ENCODE data around the gene ERC2. TPM values are rescaled to one million over a fixed set of nuclear protein-coding genes. Genes with fewer than 3 reads are reported as not detected.
A peak's percentile ranks its signal among the peaks of the same experiment; 100 is the strongest.
"Not testable (repeated sequence)": the region's sequence is repeated elsewhere in the genome, so short reads cannot be mapped to it uniquely, and the experiment has no call there.

ERC2 gene
- polyA plus RNA-seq, 3 donors, result 2.6 to 4.0 (median 3.7) TPM

DNA sequence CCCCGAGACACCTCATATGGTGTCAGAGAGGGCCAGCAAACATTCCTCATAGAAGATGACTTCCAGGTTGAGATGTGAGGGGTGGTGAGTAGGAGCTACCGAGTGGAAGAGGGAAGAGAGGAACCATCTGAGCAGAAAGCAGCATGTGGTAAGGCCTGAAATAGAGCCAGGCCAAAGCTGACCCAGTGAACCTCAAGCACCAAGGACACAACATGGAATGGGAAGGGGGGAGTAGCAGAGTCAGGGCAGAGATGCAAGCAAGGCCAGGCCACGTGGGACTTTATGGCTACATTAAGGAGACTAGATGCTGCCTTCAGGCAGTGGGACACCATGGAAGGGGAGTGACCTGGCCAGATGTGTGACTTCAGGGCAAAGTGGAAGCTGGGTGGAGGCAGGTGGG lies 942.8 kb downstream of the ERC2 start:
- no peak for DNase-seq

DNA sequence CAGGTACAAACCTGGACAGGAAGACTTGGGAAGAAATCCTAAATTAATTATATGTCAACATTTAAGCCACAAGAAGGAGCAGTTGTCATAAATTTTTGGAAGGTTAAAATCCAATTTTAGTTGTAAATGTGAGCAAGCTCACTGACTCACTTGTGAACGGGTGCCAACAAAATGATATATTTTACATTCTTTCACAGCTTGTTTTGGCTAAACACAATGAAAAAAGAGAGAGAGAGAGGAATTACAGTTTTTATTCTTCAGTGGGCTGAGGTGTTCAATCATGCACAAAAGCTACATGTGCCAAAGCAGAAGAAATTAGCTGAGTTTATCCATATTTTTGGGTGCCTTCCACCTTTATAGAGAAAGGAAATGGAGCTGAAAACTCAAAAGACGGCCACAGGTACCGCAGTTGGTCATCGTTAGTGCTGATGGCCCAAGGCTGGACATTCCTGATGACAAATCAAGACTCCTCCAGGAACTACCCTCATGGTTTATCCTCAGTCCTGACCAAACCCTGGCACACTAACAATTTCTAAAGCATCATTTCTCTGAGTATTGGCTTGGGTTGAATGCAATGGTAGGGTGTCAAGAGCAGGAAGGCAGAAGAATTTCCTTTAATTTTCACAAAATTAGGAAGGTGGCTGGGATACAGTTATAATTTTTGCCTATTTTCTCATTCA lies 943.6 kb downstream of the ERC2 start:
- peak; percentile 58 for DNase-seq

DNA sequence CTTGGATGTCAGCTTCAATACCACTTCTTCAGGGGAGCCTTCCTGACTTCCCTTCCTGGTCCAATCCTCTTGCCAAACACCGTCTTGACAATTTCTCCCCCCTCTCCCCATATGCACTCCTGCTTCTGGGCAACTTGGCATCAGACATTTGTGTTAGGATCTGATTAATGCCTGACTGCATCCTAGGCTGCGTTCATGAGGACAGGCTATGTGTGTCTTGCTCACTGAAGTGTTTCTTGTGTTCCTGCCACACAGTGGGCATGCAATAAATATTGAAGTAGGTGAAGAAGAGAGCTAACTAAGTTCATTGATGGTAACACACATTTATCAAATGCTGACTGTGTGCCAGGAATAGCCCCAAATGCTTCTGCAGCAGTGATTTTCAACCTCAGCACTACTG lies 944.8 kb downstream of the ERC2 start:
- no peak for DNase-seq

DNA sequence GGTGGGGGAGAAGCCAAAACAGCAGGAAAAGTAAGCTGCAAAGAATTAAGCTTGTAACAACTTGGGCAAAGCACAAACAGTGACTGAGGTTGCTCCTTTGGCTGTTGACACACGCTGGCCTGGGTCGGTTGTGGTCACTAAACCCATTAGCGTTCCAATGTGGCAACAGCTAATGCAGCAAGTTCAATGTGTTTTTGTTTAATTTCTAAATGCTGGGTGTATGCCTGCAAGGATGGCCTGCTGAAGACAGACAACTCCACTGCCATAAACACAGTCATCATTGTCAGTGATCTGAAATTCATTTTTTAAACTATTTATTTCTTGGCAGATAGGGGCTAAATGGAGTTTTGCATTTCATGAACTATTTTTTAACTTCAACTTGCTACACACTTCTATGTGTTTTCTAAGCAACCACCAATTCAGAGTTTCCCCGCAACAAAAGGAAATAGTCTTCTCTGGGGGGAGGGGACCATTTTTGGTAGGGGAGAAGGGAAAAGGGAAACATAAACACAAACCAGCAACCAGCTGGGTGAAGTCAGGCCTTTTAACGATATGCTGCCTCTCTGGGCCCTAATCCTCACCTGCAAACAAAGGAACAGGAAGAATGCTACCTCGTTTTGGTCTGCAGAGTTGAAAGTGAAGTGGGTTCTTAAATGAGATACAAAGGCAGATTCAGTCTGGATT lies 946.4 kb downstream of the ERC2 start:
- DNase-seq, result no peak

DNA sequence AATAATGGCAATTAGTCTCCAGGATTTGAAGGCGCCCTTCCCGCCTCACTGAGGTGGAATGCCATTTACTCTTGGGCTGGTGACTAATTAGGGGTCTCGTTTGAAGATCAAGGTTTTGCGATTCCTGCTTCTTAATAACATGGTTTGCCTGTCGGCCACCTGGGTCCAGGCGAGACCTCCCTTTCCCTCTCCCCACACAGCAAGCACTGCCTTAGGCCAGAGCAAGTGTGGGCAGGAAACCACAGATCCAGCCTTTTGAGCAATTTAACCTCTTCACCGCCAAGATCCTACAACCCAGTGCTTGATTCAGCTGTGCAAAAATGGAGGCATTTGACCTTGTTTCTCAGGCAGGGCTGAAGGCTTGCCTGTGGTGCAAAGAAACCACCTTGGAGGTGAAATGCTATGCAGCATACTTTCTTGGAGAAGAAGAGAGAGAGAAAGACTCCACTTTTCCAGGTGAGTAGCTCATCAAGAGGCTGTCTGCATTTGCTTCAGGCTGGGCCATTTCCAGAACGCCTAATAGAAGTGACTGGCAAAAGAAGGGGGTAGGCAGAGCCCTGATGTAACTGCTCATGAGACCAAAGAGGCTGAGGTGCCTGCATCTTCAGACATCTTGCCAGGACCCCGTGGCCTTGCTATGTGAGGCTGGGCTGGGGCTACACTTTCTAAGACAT lies 947.1 kb downstream of the ERC2 start:
- DNase-seq, result no peak

DNA sequence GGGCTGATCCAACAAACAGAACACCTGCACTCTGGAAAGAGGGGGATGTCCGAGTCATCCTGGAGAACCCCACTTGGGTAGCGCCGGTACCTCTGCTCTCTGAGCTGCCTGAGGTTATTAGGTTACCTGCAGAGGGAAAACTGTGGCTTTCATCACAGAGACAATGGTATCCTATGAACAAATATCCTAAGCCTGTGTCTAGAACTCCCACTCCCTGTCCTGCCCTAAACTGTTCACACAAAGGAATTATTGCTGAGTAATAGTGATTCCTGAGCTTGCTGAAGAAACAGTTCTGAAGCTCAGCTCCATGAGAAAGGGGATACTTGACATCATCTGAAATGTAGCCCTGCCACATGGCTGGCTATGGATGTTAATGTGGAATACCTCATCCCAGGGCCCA lies 949.2 kb downstream of the ERC2 start:
- no peak for DNase-seq

DNA sequence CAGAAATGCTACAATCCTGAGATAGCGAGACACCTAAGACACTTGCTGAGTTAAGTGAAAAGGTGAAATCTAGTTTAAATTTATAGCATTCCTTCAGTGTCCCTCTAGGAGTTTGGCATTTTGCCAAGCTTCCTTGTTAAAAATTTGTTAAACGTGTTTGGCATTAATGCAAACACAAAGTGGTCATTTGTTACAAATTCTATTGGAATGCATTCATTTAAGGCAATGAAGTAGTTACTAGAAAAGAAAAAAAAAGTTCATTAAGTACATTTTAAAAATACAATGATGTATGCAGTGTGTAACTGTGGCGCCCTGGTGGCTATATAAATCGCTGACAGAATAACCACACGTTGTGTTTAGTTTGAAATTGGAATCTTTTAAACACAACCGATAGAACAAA lies 949.8 kb downstream of the ERC2 start:
- DNase-seq, result no peak

DNA sequence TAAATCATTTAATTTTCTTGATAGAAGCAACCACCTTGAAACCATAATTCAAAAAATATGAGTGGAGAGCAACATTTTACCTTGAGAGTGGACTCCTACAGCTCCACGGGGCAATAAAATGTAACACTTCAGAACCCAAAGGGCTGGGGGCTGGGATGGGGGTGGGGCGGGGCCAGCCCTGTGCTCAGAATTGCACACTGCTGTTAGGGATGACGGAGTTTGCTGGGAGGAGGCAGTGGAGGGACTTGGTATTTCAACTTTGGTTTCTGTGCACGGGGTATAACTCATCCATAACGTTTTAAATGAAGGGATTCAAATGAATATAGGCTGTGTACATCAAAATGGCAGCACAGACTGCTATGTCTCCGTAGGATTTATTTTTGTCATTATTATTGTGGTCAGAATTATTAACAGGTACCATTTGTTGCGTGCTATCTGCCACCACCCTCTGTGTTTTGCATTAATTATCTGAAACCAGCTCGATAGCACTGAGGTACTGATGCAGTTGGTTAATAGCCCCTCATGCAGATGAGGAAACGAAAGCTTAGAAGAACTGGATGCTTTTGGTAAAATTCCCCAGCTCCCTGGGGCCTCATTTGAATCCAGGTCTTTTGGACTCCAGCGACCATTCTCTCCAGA lies 951.8 kb downstream of the ERC2 start:
- DNase-seq, result no peak

DNA sequence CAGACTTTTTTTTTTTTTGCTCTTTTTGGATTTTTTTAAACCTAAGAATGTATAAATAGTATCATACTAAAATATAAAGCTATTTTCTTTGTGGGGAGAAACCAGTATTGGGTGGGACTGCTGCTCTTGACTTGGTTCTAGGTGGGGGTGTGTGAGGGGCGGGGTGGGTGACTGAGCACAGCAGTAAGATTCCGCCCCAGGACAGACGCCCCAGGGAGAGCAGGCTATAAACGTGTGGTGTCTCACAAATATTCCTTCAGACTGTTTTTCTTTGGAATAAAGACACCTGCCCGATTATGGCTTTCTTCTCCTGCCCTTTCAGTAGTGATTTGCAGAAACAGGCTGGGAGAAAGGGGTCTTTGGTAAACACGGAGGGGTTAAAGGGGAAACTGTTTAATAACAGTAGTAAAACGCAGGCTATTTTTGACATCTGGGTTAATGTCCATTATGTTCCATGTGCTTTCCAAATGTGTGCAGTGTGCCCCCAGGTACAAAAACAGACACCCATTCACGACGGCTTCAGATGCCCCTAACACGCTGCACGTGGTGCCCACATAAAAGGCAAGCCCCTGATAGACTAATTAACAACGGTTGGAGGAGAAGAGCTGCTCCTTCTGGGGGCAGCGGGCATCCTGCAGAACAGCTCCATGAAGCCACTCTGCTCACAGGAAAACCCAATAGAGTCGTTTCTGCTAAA lies 952.6 kb downstream of the ERC2 start:
- no peak for DNase-seq

DNA sequence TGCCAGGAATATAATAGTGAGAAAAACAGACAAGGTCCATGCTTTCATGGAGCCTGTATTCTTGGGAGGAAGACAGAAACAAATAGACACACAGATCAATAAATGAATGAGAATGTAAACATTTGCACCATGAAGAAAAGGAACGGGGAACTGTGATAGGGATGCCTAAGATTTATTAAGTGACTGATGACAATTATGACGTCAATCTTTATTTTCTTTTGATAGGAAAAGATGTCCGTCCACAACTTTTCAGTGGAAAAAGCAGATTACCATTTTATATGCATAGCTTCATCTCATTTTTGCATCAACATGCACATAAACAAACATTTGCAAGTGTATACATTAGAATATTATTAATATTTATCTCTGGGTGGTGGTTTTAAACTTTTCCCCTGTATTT lies 953.3 kb downstream of the ERC2 start:
- no peak for DNase-seq

DNA sequence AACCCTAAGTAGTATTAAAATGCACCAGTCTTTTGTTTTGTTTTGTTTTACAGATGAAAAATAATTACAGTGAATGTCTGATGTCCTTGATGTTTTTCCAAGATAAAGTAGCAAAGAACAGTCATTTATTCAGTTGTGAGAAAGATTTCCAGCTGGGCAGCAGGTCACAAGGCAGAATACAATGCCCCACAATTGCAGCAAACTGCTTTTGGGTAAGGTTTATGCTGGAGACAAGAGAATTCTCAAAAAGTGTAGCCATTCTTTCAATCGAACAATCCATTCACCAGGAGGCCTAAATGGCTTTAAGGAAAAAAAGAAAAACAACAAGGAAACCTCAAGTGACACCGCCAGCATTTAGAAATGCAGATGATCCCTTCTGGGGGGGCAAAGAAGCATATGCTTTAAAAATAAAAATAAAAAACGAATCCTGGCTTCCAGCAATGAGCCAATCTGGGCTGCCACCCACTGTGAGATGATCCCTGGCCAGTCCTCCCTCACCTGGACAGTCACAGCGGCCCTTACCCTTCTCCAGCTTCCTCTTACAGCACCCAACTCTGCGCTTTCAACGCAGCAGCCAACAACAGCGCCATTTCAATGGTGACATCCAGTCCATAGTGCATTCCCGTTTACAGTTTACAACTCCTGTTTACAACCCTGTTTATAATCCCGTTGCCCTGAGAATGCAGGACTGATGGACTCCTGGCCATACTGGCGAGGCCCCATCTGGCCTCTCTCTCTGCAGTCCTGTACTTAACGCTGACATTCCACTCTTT lies 955.5 kb downstream of the ERC2 start:
- no peak for DNase-seq

DNA sequence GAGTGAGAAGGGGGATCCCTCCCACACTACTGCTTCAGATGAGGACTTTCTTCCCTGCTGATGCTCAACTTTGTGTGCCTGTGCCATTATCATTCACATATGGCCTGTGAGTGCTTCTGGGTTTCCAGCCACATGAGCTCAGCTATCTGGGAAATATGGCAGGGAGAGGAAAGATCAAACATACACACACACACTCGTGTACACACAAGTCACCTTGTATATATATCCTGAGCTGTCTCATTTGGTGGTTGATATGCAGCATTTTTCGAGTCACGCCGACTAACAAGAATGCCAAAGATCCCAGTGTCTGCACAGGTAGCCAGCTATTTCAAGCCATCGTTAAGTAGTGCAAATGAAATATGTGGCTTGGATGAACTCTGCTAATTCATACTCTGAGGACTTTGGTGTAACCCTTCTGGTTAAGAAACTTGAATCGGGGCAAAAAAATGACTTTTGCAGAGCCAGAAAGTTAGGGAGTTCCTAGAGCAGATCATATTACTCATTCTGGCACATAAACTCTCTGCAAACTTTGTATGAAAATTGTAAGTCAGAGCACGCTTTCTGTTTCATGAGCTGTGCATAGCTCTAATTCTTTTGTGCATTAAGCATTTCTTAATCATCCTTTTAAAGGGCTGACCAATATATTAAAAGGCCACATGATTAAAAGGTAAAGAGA lies 956.2 kb downstream of the ERC2 start:
- no peak for DNase-seq

DNA sequence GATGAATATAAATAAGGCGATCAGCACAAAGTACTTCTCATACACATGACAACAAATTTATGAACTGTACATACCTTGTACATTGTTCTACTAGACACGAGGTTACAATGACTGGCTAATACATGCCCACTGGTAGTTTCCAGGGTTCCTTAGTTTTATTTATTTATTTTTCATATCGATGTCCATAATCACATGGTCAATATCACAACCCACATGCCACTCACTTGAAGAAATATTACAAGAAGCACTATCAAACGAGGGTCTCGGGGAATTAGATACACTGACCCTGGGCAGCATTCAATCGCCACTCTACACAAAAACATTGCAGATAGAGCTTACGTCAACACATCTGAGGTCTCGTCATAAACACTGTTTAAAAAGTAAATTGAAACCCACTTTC lies 959.9 kb downstream of the ERC2 start:
- no peak for DNase-seq

DNA sequence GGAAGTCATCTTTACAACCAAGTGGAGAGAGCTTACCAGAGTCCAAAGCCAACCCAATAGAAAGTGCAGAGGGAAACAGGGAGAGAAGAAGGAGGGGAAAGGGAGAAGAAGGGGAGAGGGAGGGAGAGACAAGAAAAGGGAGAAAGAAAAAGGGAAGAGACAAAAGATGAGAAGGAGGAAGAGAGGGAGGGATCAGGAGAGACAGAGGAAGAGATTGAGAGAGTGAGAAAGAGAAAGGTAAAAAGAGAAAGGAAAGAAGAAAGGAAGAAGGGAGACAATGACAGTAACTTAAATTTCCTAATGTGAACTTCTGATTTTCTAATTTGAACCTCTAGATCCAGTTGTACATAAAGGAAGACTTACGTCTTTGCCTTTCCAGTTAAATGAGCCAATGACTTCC lies 960.5 kb downstream of the ERC2 start:
- no peak for DNase-seq

DNA sequence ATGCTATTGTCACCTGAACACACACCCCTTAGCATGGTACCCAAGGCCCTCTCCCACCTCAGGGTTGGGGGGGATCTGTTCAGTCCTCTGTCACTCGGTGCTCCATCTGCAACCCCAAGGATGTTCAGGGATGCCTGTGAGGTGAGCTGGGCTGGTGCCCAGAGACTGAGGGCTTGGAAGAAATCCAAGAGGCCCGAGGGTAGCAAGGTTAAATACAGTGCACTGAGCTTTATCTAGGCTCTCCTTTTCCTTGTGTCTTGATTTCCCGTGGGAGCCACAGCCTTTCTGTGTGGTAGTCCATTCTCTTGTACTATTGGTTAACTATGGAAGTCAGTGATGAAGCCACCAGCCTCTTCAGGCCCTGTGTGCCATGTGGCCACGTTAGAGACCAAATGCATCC lies 962.5 kb downstream of the ERC2 start:
- DNase-seq, result no peak

DNA sequence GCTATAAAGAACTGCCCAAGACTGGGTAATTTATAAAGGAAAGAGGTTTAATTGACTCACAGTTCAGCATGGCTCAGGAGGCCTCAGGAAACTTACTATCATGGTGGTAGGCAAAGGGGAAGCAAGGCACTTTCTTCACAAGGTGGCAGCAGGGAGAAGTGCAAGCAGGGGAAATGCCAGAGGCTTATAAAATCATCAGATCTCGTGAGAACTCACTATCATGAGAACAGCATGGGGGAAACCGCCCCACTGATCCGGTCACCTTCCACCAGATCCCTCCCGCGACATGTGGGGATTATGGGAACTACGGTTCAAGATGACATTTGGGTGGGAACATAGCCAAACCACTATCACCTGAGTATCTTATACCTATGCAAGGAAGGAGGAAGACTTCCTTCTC lies 963.2 kb downstream of the ERC2 start:
- not testable (repeated sequence) for DNase-seq

DNA sequence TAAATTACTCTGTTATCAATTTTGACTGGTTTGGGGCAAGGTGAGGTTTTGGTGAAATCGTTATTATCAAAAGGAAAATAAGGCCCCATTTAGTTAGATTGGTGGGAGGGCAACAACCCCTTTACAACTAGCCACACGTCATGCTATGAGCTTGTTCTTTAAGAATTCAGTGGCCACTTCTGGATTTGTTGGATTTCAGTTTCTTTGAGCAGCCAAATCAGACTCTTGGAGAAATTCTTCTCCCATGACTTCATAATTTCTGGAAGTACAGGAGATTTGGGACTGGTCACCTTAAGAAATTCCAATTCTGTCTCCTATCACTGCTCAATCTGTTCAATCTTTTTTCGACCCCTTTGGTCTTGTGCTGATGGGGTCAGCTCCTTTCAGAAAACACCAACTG lies 966.4 kb downstream of the ERC2 start:
- DNase-seq, result no peak

DNA sequence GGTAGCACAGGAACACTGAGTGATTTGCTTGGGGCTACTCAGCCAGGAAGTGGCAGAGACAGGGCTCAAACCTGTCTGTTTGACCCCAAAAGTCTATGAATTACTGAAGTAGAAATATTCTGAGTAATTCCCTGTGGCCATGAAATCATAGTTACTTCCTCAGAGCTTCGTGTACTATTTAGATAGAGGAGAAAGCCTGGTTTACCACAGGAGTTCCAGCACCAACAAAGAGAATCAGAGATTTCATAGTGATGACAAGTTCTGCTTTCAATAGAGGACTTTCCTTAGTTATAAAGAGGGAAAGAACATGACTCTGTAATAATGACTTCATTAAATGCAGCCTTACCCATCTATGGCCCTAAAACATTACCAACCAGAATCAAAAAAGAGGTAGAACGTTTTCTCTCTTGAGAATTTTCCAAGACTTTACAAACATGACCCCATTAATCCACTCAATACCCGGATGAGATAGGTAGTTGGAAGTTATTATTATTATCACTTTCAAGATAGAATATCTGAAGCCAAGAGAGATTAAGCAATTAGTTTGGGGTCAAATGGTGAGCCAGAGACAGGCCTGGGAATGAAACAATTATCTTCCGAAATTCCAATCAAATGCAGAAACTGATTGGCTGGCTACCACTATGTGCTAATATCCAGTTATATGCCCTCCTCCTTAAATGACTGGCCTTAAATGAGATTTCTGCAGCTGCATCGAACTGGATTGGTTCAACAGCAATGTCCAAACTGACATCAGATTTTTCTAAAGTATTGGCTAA lies 967.5 kb downstream of the ERC2 start:
- DNase-seq, result no peak

DNA sequence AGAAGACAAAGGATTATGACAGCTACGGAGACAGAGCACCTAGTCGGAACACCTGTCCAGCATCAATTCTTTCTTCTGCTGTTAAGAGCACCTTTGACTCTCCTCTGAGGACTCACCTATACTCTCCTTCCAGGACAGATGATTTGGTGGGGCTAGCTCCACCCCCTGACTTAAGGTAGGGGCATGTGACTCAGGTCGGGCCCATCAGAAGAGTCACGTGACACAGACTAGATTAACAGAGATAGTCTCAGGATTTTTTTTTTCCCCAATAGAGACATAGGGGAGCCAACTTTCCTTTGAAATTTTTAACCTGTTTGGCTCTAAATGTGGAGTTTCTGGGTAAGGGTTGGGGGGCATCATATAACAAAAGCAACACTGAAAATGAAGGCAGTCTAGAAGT lies 969.7 kb downstream of the ERC2 start:
- DNase-seq, result no peak

DNA sequence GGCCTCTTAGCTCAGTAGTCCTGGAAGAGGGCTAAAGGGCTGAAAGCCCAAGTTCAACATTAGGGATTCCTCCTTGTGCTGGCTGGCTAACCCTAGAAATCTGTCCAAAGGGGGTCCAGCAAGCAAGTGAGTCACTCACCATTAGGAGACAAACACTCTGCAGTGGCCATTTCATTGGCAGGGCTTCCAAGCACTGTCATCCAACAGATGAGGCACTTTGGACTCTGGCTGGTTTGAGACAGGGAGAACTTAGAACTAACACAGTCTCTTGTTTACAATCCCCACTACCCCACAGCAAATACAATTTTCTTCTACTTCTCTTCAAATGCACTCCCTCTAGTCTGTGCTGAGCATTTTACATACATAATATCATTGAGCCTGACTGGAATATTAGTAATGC lies 971.0 kb downstream of the ERC2 start:
- DNase-seq, result no peak

Data from renal pelvis (tissue), 4 donors.